ENCODE measurements around the gene ARMS2.

ARMS2 gene

DNA sequence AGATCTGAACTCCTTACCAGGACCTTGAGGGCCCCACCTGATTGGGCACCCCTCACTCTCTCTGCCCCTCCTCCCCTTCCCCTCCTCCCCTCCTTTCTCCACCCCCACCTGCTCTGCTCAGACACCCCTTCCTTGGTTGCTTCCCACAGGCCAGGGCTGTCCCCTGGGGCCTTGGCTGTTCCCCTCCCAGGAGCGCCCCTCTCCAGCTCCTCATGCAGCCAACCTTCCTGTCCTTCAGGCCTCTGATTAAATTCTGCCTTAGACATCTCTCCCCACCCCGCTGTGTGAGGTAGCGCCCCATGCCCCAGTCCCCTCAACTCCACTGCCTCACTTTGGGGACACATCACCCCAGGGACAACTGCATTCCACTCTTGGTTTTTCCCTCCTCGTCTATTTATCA is 39.3 kb downstream of the ARMS2 start:
- Histone ChIP-seq H4K20me1 (ENCODE audit: insufficient read depth, low read length) (no peaks in the 10 kb centered on the region), H3K9ac (ENCODE audit: low read length) (no peak overlapping the region), H3K9me2 (ENCODE audit: low read depth, low read length) (no peaks in the 10 kb centered on the region), H2AFZ (ENCODE audit: low read length) (no peak overlapping the region), H3K4me3 (ENCODE audit: low read depth, low read length, poor library complexity, severe bottlenecking) (no peak overlapping the region), H3K27me3 (ENCODE audit: insufficient read depth, low read length) (no peaks in the 10 kb centered on the region; the same call in 1 of the 2 replicates), H3K79me2 (ENCODE audit: insufficient read depth, low read length) (no peaks in the 10 kb centered on the region), H3K4me2 (ENCODE audit: low read length) (no peak overlapping the region), H3K27ac (ENCODE audit: low read depth, low read length, poor library complexity, severe bottlenecking) (no peak overlapping the region), H3K4me1 (ENCODE audit: insufficient read depth, low read length, severe bottlenecking) (no peaks in the 10 kb centered on the region), H3K9me3 (ENCODE audit: low read length) (no peaks in the 10 kb centered on the region), H3F3A (ENCODE audit: insufficient read depth, low read length) (no peaks in the 10 kb centered on the region), H3K36me3 (ENCODE audit: insufficient read depth, low read length) (no peaks in the 10 kb centered on the region)
- TF ChIP-seq, protein P1, sequence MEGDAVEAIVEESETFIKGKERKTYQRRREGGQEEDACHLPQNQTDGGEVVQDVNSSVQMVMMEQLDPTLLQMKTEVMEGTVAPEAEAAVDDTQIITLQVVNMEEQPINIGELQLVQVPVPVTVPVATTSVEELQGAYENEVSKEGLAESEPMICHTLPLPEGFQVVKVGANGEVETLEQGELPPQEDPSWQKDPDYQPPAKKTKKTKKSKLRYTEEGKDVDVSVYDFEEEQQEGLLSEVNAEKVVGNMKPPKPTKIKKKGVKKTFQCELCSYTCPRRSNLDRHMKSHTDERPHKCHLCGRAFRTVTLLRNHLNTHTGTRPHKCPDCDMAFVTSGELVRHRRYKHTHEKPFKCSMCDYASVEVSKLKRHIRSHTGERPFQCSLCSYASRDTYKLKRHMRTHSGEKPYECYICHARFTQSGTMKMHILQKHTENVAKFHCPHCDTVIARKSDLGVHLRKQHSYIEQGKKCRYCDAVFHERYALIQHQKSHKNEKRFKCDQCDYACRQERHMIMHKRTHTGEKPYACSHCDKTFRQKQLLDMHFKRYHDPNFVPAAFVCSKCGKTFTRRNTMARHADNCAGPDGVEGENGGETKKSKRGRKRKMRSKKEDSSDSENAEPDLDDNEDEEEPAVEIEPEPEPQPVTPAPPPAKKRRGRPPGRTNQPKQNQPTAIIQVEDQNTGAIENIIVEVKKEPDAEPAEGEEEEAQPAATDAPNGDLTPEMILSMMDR (IDR thresholded peaks at IDR 0.05; ENCODE audit: low read length), result no peak
- no peak for TF ChIP-seq EZH2 (IDR thresholded peaks at IDR 0.05; ENCODE audit: borderline replicate concordance, low read length)

DNA sequence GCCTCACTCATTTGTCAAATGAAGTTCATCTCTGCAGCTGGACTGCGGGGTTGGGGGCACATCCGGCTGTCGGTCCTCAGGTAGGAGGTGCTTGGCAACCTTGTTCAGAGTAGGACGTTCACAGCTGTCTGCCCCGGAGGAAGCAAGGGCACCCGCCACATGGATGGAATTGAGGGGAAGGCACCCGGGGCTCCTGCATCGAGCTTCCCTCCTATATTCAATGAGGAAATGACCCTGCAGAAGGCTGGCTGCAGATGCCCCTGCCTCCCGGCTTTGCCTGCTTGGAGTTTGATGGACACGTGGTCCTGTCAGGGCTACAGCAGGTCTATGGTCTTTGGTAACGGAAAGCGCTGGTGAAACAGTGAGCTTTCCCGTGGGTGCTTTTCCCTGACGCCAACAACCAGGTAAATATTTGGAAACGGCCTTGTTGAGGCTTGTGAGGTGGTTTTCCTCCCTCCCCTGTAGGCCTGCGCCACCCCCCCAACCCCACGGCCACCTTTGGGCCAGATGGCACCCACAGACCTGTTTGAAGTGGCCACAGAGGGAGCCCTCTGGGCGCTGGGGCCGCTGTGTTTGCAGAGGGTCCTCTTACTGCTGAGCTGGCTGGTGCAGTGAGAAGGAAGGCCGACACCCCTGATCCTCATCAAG is 39.8 kb downstream of the ARMS2 start:
- no peaks in the 10 kb centered on the region for H3K4me1 ChIP-seq (ENCODE audit: insufficient read depth, low read length, severe bottlenecking)
- H3K27me3 ChIP-seq (ENCODE audit: insufficient read depth, low read length), result no peaks in the 10 kb centered on the region; the same call in 1 of the 2 replicates
- H3F3A ChIP-seq (ENCODE audit: insufficient read depth, low read length), result no peaks in the 10 kb centered on the region
- no peak overlapping the region for H3K27ac ChIP-seq (ENCODE audit: low read depth, low read length, poor library complexity, severe bottlenecking)
- H3K9me3 ChIP-seq (ENCODE audit: low read length), result no peaks in the 10 kb centered on the region
- no peaks in the 10 kb centered on the region for H3K79me2 ChIP-seq (ENCODE audit: insufficient read depth, low read length)
- no peak overlapping the region for H3K4me2 ChIP-seq (ENCODE audit: low read length)
- no peak overlapping the region for H3K9ac ChIP-seq (ENCODE audit: low read length)
- no peaks in the 10 kb centered on the region for H3K9me2 ChIP-seq (ENCODE audit: low read depth, low read length)
- no peak overlapping the region for H2AFZ ChIP-seq (ENCODE audit: low read length)
- no peak overlapping the region for H3K4me3 ChIP-seq (ENCODE audit: low read depth, low read length, poor library complexity, severe bottlenecking)
- no peaks in the 10 kb centered on the region for H4K20me1 ChIP-seq (ENCODE audit: insufficient read depth, low read length)
- TF ChIP-seq, protein P1 (IDR thresholded peaks at IDR 0.05; ENCODE audit: low read length), result no peak
- H3K36me3 ChIP-seq (ENCODE audit: insufficient read depth, low read length), result no peaks in the 10 kb centered on the region

DNA sequence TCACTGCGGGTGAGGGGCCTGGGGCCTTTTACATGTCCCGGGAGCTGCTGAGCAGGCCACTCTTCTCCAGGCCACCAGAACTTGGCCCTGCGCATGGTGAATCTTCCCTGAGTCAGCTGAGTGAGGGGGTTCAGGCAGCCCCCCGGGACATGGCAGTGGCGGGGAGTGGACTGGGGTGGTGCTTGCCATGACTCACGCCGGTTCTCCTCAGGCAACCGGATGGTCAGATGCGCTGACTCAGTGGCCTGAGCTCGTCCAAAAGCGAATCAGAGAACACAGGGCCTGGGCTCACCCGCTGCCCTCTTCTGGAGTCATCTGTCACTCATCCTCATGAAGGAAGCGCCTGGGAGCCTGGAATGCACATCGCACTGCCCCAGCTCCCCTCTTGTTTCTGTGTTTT is 40.4 kb downstream of the ARMS2 start:
- H3K4me3 ChIP-seq (ENCODE audit: low read depth, low read length, poor library complexity, severe bottlenecking), result no peak overlapping the region
- H3K9me2 ChIP-seq (ENCODE audit: low read depth, low read length), result no peaks in the 10 kb centered on the region
- no peaks in the 10 kb centered on the region for H3K36me3 ChIP-seq (ENCODE audit: insufficient read depth, low read length)
- H3K9ac ChIP-seq (ENCODE audit: low read length), result no peak overlapping the region
- no peaks in the 10 kb centered on the region for H3K79me2 ChIP-seq (ENCODE audit: insufficient read depth, low read length)
- no peaks in the 10 kb centered on the region for H3F3A ChIP-seq (ENCODE audit: insufficient read depth, low read length)
- H3K9me3 ChIP-seq (ENCODE audit: low read length), result no peaks in the 10 kb centered on the region
- H2AFZ ChIP-seq (ENCODE audit: low read length), result no peak overlapping the region
- H4K20me1 ChIP-seq (ENCODE audit: insufficient read depth, low read length), result no peaks in the 10 kb centered on the region
- no peak overlapping the region for H3K27ac ChIP-seq (ENCODE audit: low read depth, low read length, poor library complexity, severe bottlenecking)
- TF ChIP-seq EZH2 (IDR thresholded peaks at IDR 0.05; ENCODE audit: borderline replicate concordance, low read length), result no peak
- TF ChIP-seq, protein P1 (IDR thresholded peaks at IDR 0.05; ENCODE audit: low read length), result no peak
- no peaks in the 10 kb centered on the region; the same call in 1 of the 2 replicates for H3K27me3 ChIP-seq (ENCODE audit: insufficient read depth, low read length)
- H3K4me1 ChIP-seq (ENCODE audit: insufficient read depth, low read length, severe bottlenecking), result no peaks in the 10 kb centered on the region
- H3K4me2 ChIP-seq (ENCODE audit: low read length), result no peak overlapping the region

Data from OCI-LY1 (cell line).